ENCODE measurements around the gene FAM98B.

FAM98B gene

DNA sequence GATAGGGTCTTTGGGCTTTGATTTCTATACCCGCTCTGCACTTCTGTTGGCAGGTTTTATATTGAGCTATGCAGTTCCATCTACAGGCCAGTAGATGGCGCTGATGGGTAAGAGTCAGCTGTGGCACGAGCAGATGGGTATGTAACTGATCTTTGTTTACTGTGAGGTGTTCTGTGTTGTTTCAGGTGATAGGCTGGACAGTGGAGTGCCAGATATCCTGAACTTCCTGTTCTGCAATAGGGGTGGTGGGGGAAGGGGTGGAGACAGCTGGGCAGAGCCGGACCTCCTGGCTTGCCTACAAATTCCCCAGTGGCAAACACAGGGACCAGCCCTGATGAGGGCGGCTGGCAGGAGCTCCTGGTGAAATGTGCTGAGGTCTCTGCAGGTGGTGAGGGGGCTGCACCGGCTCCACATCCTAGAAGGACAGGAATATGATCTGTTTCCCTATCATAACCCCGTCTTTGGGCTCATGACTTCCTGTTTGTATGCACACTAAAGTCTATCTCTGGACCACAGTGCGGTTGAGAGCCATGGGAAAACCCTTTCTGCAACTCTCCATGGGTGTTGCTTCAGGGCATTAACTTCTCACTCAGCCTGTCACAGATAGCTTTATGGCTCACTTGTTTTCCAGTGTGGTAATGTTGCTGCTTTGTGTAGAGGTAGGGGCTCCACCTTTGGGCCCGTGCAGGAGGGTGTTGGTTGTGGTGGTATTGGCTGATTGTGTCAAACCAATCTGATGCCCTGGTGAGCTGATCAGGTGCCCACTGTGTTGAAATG is 13.4 kb upstream of the FAM98B start:
- Mint-ChIP-seq H3K4me1 (ENCODE audit: low read depth) (peaks cover 5% of the 10 kb centered on the region), H3K9me3 (ENCODE audit: low read depth) (peaks cover 7% of the 10 kb centered on the region), H3K27me3 (peaks cover 13% of the 10 kb centered on the region), H3K4me3 (no peak overlapping the region), H3K36me3 (peaks cover 7% of the 10 kb centered on the region), H3K27ac (no peak overlapping the region)

DNA sequence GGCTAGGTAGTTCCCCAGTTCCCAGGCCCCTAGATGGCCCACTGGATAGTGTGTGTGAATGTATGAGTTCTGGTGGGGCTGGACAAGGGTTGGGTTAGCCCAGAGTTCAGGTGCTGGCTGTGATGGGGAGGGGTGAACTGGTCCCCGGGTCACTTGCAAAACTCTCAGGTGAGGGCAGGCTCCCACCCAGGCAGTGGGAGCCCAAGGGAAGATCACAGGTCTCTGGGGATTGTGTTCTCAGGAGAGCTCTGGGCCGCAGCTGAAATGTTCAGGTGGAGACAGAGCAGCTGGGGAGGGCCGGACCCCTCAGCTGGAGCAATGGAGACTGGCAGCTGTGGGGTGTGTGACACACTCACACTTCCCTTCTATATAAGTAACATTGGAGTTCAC is 12.8 kb upstream of the FAM98B start:
- H3K4me3 Mint-ChIP-seq = no peak overlapping the region
- H3K27me3 Mint-ChIP-seq = peaks cover 13% of the 10 kb centered on the region
- peaks cover 7% of the 10 kb centered on the region for H3K9me3 Mint-ChIP-seq (ENCODE audit: low read depth)
- peaks cover 7% of the 10 kb centered on the region for H3K36me3 Mint-ChIP-seq
- no peak overlapping the region for H3K27ac Mint-ChIP-seq
- H3K4me1 Mint-ChIP-seq (ENCODE audit: low read depth) = peaks cover 5% of the 10 kb centered on the region

DNA sequence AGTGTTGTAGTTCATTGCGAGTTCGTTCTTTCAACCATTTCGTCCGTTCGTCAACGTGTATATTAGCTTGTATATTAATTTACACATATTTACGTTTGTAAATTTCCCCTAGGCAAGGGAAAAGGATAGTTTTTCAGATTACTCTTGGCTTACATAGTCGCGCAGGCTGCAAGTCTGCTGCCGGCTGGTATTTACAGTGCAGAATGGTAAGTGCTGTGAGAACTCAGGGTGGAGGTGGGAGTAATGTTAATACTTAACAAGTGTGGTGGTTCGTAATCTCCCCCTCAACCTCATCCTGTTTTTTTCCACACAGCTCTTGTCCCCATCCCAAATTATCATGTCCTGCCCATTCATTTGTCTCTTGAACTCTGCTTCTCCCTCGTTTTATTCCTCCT is 766 bp downstream of the FAM98B start:
- no peaks in the 10 kb centered on the region for H3K36me3 Mint-ChIP-seq
- no peaks in the 10 kb centered on the region for H3K27me3 Mint-ChIP-seq
- peaks cover 40% of the 10 kb centered on the region for H3K4me1 Mint-ChIP-seq (ENCODE audit: low read depth)
- peak overlapping the region; percentile 95 for H3K27ac Mint-ChIP-seq
- H3K4me3 Mint-ChIP-seq = peak overlapping the region; percentile 98
- H3K9me3 Mint-ChIP-seq (ENCODE audit: low read depth) = no peaks in the 10 kb centered on the region

DNA sequence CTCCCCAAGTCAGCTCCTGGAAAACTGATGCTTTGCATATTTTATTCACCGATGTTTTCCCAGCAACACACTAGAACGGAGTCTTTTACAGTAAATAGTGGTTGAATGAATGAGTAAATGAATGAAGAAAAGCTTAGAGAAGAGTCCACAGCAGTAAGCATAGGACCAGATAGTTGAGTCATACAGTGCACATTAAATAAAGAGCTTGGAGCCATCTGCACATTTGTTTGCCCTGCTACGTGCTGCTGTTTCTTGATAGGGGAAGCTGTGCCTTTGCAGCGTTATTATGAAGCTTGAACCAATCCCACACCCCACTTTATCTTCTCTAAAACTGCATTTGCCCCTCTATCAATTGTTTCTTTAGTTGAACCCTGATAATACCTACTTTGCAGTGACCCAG is 1.2 kb downstream of the FAM98B start:
- Mint-ChIP-seq H3K9me3 (ENCODE audit: low read depth) (no peaks in the 10 kb centered on the region), H3K4me3 (peak overlapping the region; percentile 98), H3K27ac (peak overlapping the region; percentile 95), H3K27me3 (no peaks in the 10 kb centered on the region), H3K36me3 (no peaks in the 10 kb centered on the region), H3K4me1 (ENCODE audit: low read depth) (peaks cover 44% of the 10 kb centered on the region)

DNA sequence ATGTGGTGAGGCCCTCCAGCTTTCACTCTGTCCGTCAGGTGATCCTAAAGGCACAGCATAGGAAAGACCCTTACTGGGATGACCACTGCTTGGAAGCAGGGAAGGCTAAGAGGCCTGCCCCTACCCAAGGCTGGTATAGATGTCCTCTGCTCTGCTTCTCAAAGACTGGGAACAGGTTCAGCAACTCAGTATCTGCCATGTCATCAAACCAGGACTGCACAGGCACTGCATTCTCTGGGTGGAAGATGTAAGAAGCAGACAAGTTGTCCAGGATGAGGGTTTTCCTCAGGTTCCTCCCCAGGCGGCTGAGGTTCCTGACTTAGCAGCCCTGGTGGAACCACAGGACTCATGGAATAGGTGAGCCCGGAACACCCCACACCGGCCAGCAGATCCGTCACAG is 4.7 kb downstream of the FAM98B start:
- Mint-ChIP-seq H3K36me3 (no peaks in the 10 kb centered on the region), H3K4me3 (no peak overlapping the region), H3K4me1 (ENCODE audit: low read depth) (peaks cover 64% of the 10 kb centered on the region), H3K27ac (no peak overlapping the region), H3K27me3 (no peaks in the 10 kb centered on the region), H3K9me3 (ENCODE audit: low read depth) (no peaks in the 10 kb centered on the region)

DNA sequence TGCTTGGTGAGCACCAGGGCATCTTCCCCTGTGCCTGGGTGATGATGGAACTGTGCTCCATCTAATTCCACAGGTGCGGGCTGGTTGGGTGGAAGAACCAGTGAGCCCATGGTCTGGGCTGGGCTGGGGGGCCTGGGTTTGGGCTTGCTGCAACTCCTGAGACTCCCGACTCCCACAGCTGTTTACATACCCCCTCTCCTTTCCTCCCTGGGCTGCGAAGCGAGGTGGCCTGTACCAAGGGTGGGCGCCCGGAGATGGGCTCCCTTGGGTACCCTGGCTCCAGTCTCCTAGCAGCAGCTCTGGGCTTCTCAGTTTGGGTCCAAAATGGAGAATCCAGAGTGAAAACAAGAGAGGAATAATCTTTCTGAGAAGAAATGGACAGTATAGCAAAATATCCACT is 5.6 kb downstream of the FAM98B start:
- Mint-ChIP-seq H3K4me3 (no peak overlapping the region), H3K27ac (no peak overlapping the region), H3K4me1 (ENCODE audit: low read depth) (peaks cover 66% of the 10 kb centered on the region), H3K36me3 (no peaks in the 10 kb centered on the region), H3K27me3 (no peaks in the 10 kb centered on the region), H3K9me3 (ENCODE audit: low read depth) (no peaks in the 10 kb centered on the region)

DNA sequence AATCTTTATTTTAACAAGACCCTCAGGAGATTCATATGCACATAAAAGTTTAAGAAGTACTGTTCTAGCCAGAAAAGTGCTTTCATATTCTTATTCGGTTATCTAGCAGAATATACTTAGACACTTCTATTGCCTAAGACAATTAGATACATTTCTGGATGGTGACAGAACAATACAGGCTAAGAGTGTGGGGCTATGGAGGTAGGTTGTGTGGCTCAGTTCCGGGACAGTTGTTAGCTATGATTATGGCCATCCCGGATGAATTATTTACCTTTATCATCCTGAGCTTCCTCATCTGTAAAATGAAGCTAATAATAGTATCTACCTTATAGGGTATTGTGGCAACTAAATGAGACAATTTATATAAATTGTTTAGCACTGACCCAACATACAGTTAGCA is 6.6 kb downstream of the FAM98B start:
- Mint-ChIP-seq H3K27ac (no peak overlapping the region), H3K36me3 (no peaks in the 10 kb centered on the region), H3K27me3 (no peaks in the 10 kb centered on the region), H3K4me3 (no peak overlapping the region), H3K9me3 (ENCODE audit: low read depth) (no peaks in the 10 kb centered on the region), H3K4me1 (ENCODE audit: low read depth) (peaks cover 58% of the 10 kb centered on the region)

DNA sequence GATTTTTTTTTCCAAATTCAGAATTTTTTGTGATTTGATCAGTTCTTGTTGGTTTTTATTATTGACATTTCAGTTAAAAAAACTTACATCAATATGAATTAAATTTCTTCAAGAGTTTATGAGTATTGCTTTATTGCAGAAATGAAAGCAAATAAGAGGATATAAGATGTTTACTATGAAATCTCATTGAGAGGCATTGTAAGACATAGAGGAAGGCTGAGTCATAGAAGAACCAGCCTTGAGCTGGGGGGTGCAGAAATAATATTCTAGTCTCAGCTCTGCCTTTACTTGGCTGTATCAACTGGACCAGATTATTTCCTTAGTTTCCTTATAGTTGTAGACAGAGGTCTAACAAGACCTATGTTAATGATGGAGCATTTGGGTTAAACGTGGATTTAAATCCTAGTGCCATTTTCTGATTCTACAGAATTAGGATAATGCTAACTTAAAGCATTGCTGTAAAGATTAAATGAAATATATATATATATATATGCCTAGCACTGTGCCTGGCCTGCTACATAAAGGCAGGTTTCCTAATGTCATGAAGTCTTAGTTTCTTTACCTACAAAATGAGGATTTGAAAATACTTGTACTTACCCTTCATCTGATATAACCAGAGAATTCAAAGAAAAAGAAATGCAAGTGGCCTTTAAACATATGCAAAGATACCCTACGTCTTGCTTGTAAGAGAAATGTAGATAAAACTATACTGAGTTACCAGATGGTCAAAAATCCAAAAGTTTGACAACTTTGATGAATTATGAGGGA is 7.3 kb downstream of the FAM98B start:
- no peak overlapping the region for H3K4me3 Mint-ChIP-seq
- no peaks in the 10 kb centered on the region for H3K36me3 Mint-ChIP-seq
- H3K9me3 Mint-ChIP-seq (ENCODE audit: low read depth) = no peaks in the 10 kb centered on the region
- no peaks in the 10 kb centered on the region for H3K27me3 Mint-ChIP-seq
- no peak overlapping the region for H3K27ac Mint-ChIP-seq
- peaks cover 51% of the 10 kb centered on the region for H3K4me1 Mint-ChIP-seq (ENCODE audit: low read depth)

DNA sequence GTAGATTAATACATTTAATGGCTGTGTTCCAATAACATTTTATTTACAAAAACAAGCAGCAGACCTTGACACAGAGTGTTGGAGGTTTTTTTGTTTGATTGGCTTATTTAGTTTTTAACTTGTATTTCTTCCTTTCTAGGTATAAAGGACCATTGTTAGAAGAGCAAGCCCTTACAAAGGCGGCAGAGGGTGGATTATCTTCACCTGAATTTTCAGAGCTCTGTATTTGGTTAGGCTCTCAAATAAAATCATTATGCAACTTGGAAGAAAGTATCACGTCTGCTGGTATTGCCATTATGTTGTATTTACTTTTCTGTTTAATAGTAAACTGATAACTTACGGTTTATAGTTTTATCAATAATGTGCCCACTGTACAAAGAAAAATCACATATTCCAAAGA is 10.0 kb downstream of the FAM98B start:
- no peak overlapping the region for H3K27ac Mint-ChIP-seq
- H3K36me3 Mint-ChIP-seq = peaks cover 2% of the 10 kb centered on the region
- H3K4me3 Mint-ChIP-seq = no peak overlapping the region
- H3K4me1 Mint-ChIP-seq (ENCODE audit: low read depth) = peaks cover 33% of the 10 kb centered on the region
- H3K27me3 Mint-ChIP-seq = no peaks in the 10 kb centered on the region
- no peaks in the 10 kb centered on the region for H3K9me3 Mint-ChIP-seq (ENCODE audit: low read depth)

DNA sequence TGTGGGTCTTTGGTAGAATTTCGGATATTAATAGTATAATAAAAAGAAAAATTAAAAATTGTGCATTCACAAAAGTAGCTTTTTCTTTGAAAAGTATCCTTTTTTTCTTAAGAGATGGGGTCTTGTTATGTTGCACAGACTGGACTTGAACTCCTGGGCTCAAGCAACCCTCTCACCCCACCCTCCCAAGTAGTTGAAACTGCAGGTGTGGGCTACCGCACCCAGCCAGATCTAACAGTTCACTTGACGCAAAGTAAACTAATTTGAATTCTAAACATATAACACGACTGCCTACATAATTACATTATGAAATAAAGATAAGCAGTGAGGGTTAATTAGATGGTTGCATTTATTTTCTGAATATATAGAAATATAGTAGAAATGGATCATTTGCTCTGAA is 10.7 kb downstream of the FAM98B start:
- Mint-ChIP-seq H3K27ac (no peak overlapping the region), H3K27me3 (no peaks in the 10 kb centered on the region), H3K36me3 (peaks cover 2% of the 10 kb centered on the region), H3K9me3 (ENCODE audit: low read depth) (no peaks in the 10 kb centered on the region), H3K4me3 (no peak overlapping the region), H3K4me1 (ENCODE audit: low read depth) (peaks cover 27% of the 10 kb centered on the region)

DNA sequence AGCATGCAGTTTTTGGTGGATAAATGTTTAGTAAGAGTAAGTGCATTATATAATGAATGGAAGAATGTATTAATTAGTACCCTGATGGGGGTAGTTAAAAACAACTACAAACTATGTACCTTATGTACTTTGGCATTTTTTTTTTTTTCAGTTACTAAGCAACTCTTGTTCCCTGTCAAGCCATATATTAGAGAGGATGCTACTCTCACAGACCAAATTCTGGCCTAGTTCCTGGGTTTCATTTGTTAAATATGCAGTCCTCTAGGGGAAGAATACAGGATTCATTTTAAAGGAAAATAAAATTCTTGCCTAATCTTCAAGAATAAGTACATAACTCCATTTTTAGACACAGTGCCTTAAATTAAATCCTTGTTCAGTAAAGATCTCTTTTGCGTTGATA is 16.9 kb downstream of the FAM98B start:
- H3K27ac Mint-ChIP-seq = no peak overlapping the region

DNA sequence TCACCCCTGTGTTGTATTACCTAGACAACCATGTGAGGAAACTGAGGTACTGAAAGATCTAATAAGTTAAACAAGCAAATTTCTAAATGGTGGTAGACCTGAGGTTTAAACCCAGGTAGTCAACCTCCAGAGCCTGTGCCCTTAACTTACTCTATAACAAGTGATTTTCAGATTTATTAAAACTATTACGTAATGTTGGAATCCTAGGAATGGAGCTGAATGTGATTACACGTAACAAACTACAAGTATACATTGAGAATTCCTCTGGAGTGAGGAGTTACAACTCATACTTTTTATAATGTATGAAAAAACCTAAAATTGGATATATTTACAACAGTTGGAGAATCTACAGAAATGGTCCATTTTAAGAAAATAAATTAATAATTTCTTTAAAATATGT is 18.0 kb downstream of the FAM98B start:
- Mint-ChIP-seq H3K27me3 (no peaks in the 10 kb centered on the region), H3K4me3 (no peak overlapping the region), H3K36me3 (peaks cover 8% of the 10 kb centered on the region), H3K4me1 (ENCODE audit: low read depth) (peaks cover 4% of the 10 kb centered on the region), H3K27ac (no peak overlapping the region), H3K9me3 (ENCODE audit: low read depth) (no peaks in the 10 kb centered on the region)

More for the DNA sequence above, 16.9 kb downstream of the FAM98B start:
- Mint-ChIP-seq H3K27me3 (no peaks in the 10 kb centered on the region), H3K4me1 (ENCODE audit: low read depth) (peaks cover 4% of the 10 kb centered on the region), H3K9me3 (ENCODE audit: low read depth) (no peaks in the 10 kb centered on the region), H3K36me3 (peaks cover 8% of the 10 kb centered on the region), H3K4me3 (no peak overlapping the region)

DNA sequence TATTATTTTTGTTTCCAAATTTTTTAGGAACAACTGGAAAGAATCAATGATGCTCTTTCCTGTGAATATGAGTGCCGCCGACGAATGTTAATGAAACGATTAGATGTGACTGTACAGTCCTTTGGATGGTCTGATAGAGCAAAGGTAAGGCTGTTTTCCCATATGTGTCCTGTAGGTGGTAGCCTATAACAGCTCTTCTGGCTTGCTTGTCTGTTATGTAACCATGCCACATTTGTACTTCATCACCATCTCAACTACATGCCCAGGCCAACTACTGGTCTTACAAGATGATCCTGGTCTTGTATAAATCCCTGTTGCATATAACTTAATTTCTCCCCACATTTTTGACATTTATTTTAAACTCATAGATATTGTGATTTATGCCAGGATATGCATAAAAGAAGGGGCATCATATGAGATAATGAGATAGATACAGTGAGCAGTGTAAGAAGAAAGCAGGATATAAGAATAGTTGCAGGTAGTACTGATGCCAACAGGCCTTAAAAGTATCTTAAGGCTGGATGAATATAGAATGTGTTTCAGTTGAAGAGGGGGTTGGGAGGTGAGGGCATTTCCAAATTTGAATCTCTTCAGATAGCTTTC is 20.3 kb downstream of the FAM98B start:
- Mint-ChIP-seq H3K27ac (peak overlapping the region; percentile 5), H3K36me3 (peaks cover 5% of the 10 kb centered on the region)

DNA sequence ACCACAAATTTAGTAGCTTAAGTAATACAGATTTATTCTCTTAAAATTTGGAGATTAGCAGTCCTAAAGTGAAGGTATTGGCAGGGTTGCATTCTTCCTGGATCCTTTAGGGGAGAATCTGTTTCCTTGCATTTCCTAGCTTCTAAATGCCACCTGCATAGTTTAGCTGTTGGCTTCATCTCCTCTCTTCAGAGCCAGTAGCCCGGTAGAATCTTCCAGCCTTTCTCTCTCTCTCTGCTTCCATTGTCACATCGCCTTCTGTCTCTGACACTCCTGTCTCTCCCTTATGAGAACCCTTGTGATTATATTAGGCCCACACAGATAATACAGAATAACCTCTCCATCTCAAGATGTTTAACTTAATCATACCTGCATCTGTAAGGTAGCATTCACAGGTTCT is 21.4 kb downstream of the FAM98B start:
- Mint-ChIP-seq H3K27me3 (no peaks in the 10 kb centered on the region), H3K36me3 (peaks cover 5% of the 10 kb centered on the region), H3K9me3 (ENCODE audit: low read depth) (no peaks in the 10 kb centered on the region), H3K4me1 (ENCODE audit: low read depth) (peaks cover 14% of the 10 kb centered on the region), H3K27ac (no peak overlapping the region), H3K4me3 (no peak overlapping the region)

More for the DNA sequence above, 20.3 kb downstream of the FAM98B start:
- no peak overlapping the region for H3K4me3 Mint-ChIP-seq
- no peaks in the 10 kb centered on the region for H3K9me3 Mint-ChIP-seq (ENCODE audit: low read depth)
- peaks cover 5% of the 10 kb centered on the region for H3K4me1 Mint-ChIP-seq (ENCODE audit: low read depth)
- H3K27me3 Mint-ChIP-seq = no peaks in the 10 kb centered on the region

DNA sequence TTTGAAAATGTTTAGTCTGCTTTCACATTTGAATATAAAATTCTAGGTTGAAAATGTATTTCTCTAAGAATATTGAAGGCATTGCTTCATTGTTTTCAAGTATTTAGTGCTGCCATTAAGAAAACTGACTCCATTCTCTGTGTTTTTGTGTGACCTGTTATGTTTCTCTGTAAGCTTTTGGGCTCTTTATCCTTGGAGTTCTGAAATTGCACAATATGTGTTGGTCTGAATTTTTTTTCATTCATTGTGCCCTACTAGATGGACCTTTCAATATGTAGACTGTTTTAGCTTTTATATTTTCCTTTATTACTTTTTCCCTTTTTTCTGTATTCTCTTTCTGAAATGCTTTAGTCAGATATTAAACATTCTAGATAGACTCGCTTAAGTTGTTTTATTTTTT is 22.2 kb downstream of the FAM98B start:
- Mint-ChIP-seq H3K9me3 (ENCODE audit: low read depth) (no peaks in the 10 kb centered on the region), H3K27ac (no peak overlapping the region), H3K36me3 (peaks cover 5% of the 10 kb centered on the region), H3K27me3 (no peaks in the 10 kb centered on the region), H3K4me3 (no peak overlapping the region), H3K4me1 (ENCODE audit: low read depth) (peaks cover 16% of the 10 kb centered on the region)
